HG03039 (cell line): ENCODE measurements around the gene BSND.

Source experiments
- ATAC-seq: cut with Tn5 transposase; IDR thresholded peaks from one replicate; pipeline ENCODE4 v1.9.1; 2021; ENCODE audit warnings: mild to moderate bottlenecking, moderate library complexity; ENCODE audit not compliant: unreplicated experiment

The BSND gene

GRCh38 chr1:55045430-55045829, 46.7 kb downstream of the BSND start:
- no peak for ATAC-seq

DNA sequence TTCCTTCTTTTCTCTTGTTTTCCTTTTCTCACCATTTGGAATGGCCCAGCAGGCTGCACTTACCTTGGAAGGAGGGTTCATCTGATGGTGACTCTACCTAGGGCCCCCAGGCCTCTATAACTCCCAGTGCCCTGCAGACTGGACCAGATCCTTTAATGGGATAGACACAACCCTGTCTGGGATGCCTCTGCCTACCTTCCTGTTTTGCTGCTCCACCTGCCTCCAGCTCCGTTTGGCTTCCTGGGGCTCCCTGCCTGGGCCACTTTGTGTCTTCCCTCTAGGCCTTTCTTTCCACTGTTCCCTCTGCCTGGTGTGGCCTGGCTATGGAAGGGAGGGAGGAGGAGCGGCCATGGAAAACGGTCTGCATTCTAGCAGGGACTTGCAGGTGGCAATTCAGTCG, 48.1 kb downstream of the BSND start:
- no peak for ATAC-seq

DNA sequence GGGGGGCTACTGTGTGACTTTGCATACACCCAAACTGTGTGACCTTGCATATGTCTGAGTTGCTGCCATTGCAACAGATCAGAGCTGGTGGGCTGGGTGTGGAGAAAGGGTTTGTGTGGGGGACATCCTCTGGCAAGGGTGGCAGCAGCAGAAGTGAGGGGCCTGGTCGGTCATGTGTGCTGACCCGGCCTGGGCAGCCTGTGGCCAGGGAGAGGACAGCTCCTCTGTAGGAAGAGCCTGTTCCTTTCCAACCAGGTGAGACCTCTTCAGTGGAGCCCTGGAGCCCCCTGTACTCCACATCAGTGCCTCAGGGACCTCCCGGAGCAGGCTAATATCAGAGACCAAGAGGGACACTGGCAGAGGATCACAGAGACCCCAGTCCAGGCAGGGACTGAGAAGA, 48.9 kb downstream of the BSND start:
- no peak for ATAC-seq

- no peak for ATAC-seq
These were observed 49.9 kb downstream of the BSND start for GRCh38 chr1:55048453-55049270.

DNA sequence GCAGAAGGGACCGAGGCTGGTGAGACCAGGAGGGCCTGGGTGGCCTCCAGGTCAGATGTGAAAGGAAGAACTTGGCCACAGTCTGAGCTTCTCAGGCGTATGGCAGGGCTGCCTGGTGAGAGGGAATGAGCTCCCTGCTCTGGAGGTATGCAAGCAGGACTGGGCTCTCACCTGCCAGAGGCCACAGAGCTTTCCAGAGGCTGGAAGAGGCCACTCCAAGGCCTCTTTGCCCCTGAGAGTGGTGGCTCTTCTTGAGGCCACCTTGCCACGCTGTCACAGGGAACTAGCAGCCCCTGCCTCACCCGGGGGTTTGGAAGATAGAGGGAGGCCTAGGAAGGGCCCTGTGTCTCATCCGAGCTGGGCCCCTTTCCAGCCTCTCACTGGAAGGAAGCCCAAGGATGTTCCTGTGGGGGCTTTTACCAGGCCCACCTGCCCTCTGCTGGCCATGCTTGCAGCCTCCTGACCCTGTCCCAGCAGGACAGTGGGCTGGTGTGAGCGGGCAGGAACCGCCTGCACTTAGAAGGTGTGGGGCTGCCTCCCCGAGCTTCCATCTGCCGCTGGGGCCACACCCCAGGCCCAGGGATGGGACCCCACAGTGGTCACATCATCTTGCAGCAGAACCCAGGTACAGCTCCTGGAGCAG, 50.7 kb downstream of the BSND start:
- no peak for ATAC-seq

DNA sequence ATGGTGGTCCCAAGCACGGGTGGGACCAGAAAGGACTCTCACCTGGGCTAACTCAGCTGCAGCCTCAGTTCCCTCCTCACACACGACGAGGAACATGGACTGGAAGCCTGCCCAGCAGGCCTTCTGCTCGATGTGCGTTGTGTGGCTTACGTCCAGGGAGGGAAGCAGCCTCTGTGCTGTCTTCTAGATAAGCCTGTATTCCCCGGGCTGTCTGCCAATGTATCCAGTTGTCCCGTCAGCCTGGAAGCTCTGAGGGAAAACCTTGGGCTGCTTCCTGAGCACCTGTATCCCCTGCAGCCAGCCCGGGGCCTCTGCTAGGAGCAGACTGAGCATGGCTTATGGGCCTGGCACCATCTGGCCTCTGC, 51.2 kb downstream of the BSND start:
- no peak for ATAC-seq

DNA sequence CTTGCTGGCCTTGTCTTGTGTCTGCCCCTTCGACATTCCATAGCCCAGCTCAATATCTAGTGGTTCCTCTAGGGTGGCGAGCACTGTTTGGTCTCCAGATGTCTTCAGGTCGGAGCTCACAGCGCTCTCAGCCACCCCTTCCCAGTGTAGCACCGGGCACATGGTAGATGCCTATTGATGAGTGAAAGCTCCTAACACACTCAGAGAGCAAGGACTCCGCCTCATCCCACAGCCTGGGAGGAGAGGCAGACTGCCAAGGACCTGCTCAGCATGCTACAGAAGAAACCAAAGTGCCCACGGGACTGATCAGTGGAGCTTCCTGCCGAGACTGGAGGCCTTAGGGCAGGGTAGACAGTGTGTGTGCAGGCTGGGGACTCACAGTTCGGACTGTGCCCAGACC, 51.5 kb downstream of the BSND start:
- ATAC-seq = no peak

- ATAC-seq = no peak
These were observed 52.4 kb downstream of the BSND start for GRCh38 chr1:55051169-55051568.

DNA sequence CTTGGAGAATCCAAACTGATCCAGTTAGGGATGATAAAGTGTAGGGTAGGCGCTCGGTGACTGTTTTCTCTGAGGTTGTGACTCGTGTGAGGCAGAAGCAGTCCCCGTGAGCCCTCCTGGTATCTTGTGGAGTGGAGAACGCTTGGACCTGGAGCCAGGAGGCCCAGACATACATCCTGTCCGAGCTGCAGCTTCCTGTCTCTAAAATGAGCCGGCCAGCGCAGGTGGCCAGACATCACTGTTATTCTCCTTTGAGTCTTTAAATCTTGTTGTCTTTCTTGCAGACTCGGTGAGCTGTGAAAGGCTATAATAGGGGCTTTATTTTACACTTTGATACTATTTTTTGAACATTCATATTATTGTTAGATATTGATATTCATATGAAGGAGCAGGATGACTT, 52.9 kb downstream of the BSND start:
- ATAC-seq = no peak

DNA sequence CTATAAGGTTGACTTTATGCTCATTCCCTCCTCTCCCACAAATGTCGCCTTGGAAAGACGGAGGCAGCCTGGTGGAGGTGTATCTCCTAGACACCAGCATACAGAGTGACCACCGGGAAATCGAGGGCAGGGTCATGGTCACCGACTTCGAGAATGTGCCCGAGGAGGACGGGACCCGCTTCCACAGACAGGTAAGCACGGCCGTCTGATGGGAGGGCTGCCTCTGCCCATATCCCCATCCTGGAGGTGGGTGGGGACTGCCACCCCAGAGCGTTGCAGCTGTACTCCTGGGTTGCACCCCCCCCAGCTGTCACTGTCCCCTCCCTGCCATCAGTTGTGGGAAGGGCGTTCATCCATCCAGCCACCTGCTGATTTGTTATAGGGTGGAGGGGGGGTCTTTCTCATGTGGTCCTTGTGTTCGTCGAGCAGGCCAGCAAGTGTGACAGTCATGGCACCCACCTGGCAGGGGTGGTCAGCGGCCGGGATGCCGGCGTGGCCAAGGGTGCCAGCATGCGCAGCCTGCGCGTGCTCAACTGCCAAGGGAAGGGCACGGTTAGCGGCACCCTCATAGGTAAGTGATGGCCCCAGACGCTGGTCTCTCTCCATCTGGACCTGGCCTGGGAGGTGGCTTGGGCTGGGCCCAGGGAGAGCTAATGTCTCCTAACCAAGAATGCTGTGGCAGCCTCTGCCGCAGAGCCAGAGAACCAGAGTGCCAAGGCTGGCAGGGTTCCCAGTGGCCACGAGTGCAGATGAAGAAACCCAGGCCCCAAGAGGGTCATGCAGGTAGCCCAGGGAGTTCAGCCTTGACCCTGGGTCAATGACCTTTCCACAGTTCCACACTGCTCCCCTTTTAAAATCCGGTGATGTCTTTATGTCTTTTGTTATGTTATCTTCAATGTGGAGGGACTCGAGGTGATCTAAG, 53.7 kb downstream of the BSND start:
- no peak for ATAC-seq

GRCh38 chr1:55053265-55053954, 54.7 kb downstream of the BSND start:
- no peak for ATAC-seq

DNA sequence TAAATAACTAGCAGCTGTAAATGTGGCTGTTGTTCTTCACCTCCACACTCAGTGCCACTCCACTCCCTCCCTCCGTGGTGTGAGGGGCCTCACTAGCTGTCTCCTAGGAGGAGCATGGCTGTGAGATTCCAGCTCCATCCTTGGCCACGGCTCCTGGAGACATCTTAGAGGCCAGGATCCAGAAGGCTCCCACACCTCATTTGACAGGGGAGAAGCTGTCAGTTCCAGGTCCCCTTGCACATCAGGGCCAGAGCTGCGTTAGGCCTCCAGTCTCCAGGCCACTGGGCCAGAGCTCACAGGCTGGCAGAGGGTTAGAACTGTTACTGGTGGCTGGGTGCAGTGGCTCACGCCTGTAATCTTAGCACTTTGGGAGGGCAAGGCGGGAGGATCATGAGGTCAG, 55.7 kb downstream of the BSND start:
- no peak for ATAC-seq

DNA sequence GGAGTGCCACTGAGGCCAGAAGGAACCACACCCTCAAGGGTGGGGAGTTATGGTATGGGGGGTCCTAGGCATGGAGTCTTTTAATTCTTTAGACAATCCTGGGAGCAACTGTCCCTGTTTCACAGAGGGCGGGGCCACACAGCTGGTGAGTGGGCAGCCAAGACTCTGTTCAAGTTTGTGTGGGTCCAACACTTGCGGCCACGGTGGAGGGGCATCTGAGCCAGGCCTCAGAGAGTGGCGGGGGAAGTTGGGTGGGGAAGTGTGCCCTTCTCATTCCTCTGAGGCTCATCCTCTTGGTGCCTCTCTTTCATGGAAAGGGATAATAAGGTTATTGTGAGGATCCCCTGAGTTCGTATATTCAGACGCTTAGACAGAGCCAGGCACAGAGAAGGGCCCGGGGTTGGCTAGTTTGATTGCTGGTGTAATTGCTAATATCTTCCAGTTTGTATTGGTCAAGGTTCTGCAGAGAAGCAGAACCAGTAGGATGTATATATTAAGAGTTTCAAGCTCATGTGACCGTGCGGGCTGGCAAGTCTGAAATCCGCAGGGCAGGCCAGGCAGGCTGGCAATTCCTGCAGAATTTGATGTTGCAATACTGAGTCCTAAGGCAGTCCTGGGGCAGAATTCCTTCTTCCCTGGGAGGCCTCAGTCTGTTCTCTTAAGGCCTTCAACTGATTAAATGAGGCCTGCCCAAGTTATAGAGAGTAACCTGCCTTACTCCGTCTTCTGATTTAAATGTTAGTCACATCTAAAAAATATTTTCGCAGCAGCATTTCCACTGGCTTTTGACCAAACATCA, 56.5 kb downstream of the BSND start:
- ATAC-seq = no peak

- no peak for ATAC-seq
These were observed 57.4 kb downstream of the BSND start for GRCh38 chr1:55055951-55056631.

- ATAC-seq = no peak
These were observed 57.9 kb downstream of the BSND start for GRCh38 chr1:55056632-55056992.

GRCh38 chr1:55057270-55057955, 58.7 kb downstream of the BSND start:
- no peak for ATAC-seq

DNA sequence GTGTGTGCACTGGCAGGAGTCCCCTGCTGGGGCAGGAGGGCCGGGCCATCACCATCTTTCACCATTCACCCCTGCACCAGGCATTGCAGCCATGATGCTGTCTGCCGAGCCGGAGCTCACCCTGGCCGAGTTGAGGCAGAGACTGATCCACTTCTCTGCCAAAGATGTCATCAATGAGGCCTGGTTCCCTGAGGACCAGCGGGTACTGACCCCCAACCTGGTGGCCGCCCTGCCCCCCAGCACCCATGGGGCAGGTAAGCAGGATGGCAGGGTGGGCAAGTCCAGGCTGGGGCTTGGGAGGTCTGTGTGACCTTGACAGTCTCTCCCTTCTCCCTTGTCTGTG, 59.2 kb downstream of the BSND start:
- ATAC-seq = no peak

DNA sequence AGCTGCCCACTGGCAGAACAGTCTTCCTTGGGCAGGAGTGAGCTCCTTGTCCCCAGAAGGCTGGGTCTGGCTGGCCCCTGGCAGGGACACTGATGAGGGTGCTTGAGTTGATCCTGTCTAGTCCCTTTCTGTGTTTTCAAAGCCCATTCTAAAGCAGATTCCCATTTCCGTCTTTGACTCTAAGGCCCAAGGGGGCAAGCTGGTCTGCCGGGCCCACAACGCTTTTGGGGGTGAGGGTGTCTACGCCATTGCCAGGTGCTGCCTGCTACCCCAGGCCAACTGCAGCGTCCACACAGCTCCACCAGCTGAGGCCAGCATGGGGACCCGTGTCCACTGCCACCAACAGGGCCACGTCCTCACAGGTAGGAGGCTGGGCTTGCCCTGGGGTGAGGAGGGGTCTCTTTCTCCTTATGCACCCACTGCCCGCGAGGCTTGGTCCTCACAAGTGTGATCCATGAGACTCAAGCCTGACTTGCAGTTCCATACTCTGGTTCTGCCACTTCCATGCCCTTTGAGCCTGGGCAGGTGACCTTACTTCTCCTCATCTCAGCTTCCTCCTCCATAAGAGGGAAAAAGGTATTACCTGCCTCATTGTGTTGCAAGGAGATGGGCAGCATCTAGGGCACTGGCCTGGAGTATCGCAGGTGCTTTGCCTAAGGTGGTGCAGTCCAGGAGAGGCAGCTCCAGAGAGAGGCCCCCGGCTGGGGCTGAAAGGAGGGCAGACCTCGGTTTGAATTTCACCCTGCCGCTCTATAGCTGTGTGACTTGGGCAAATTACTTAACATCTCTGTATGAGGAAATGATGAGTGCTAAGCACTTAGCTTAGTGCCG, 60.8 kb downstream of the BSND start:
- ATAC-seq = no peak
